ENCODE results near the gene LITAFD.

Gene LITAFD

DNA sequence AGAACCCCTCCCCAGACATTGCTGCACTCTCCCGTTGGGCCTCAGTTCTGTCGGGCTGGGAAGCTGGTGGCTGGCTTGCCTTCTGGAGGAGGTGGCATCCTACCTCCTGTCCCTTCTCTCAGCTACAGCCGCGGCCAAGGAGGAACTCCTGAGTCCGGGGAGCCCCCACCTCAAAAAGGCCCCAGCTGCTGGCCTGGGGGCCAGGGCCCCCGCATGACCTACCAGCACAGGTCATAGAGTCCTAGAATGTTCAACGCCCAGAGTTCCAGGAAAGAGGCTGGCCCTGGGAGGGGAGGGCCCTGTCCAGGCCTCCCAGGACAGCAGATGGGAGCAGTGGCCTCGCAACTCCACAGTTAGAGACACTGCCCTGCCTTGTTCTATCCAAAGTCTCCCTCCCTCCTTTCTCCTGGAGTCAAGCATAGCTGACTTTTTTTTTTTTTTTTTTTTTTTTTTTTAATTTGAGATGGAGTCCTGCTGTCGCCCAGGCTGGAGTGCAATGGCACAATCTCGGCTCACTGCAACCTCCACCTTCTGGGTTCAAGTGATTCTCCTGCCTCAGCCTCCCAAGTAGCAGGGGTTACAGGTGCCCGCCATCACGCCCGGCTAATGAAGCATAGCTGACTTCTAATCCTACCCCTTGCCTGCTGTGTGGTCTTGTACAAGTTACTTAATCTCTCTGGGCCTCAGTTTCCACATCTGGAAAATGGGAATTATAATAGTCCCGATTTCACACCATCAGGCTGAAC lies 20.4 kb upstream of the LITAFD start:
- peaks cover 34 to 35% of the 10 kb centered on the region in 2 experiments for H3K36me3 ChIP-seq (ENCODE audit: control insufficient read depth in 1 of 2, insufficient read depth in 2 of 2, low read depth in 1 of 2, low read length in 2 of 2)
- peak overlapping the region; percentile 27 for H3K9ac ChIP-seq (ENCODE audit: low read length)
- peaks cover 71% of the 10 kb centered on the region for H3K4me1 ChIP-seq (ENCODE audit: control insufficient read depth, insufficient read depth, low read depth, low read length)
- DNase-seq: peak; percentile 35
- H3K14ac ChIP-seq (ENCODE audit: low read length in 2 of 2): no peak overlapping the region
- peak overlapping the region in 1 of 2 experiments; percentile 12 for H3K4ac ChIP-seq (ENCODE audit: low read depth in 1 of 2, low read length in 2 of 2)
- H2BK15ac ChIP-seq (ENCODE audit: low read depth, poor library complexity, severe bottlenecking): no peak overlapping the region
- H2BK120ac ChIP-seq (ENCODE audit: low read depth, low read length): no peak overlapping the region
- H3K23ac ChIP-seq (ENCODE audit: low read length in 2 of 2): no peak overlapping the region
- no peak overlapping the region for H3K27ac ChIP-seq (ENCODE audit: low read length, poor library complexity, severe bottlenecking)
- peaks cover 4% of the 10 kb centered on the region for H3K79me1 ChIP-seq (replicated peaks; ENCODE audit: low read length, poor library complexity, severe bottlenecking)
- H2AK5ac ChIP-seq (ENCODE audit: low read length, severe bottlenecking): peak overlapping the region; percentile 69
- WGBS: 95% methylated on average over 13 of the region's 14 CpGs
- no peak overlapping the region for H3K4me3 ChIP-seq (ENCODE audit: insufficient read depth in 1 of 2, low read depth in 1 of 2, low read length in 2 of 2)
- H3K4me2 ChIP-seq (ENCODE audit: low read length, poor library complexity, severe bottlenecking): no peak overlapping the region
- no peak overlapping the region for H2BK5ac ChIP-seq (ENCODE audit: low read depth, low read length, poor library complexity, severe bottlenecking)
- no peak overlapping the region for H4K8ac ChIP-seq (ENCODE audit: low read length)
- H4K91ac ChIP-seq (ENCODE audit: low read length): no peak overlapping the region
- H3K18ac ChIP-seq (ENCODE audit: low read depth in 1 of 2, low read length in 2 of 2): peak overlapping the region in 1 of 2 experiments; percentile 67
- no peaks in the 10 kb centered on the region for H3K27me3 ChIP-seq (ENCODE audit: control insufficient read depth in 1 of 2, insufficient read depth in 1 of 2, low read length in 2 of 2)
- H3K9me3 ChIP-seq (ENCODE audit: control insufficient read depth, low read length): no peaks in the 10 kb centered on the region
- H2AFZ ChIP-seq (ENCODE audit: low read depth, low read length): no peak overlapping the region
- H2BK12ac ChIP-seq (ENCODE audit: low read length in 2 of 2): no peak overlapping the region

DNA sequence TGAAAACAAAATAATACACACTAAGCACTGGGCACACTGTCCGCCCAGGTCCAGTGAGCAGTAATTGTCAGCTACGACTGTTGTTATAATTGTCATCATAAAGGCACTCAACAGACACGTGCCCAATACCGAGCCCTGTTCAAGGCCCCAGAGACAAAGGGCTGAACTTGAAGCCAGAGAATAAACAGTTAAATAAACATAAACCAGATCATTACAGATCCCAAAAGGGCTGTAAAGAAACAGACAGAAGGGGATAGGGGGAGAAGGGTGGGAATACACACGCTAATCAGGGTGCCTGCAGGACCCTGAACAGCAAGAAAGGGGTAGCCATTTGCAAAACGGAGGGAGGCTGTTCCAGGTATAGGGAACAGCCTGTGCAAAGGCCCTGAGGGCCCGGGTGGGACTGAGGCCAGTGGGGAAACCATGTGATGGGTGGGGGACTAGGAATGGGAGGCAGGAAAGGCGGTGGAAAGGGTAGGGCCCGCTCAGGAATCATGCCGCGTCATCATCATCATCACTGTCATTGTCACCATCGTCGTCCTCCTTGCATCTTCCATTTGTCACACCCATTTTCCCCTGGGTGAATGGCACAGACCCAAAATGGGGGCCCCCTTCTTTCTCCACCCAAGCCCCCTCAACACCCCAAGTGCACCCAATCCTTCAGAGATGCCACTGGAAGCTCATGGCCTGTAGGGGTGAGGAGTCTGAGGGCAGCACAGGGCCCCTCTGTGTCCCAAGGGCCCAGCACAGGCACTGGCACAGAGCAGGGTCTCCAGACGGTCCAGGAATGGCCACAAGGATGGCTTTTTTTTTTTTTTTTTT lies 19.6 kb upstream of the LITAFD start:
- Histone ChIP-seq H3K18ac (ENCODE audit: low read depth in 1 of 2, low read length in 2 of 2) (peak overlapping the region in 1 of 2 experiments; percentile 49), H4K8ac (ENCODE audit: low read length) (no peak overlapping the region), H2AFZ (ENCODE audit: low read depth, low read length) (no peak overlapping the region), H3K9me3 (ENCODE audit: control insufficient read depth, low read length) (no peaks in the 10 kb centered on the region), H3K9ac (ENCODE audit: low read length) (no peak overlapping the region), H3K4me2 (ENCODE audit: low read length, poor library complexity, severe bottlenecking) (no peak overlapping the region), H3K4me3 (ENCODE audit: insufficient read depth in 1 of 2, low read depth in 1 of 2, low read length in 2 of 2) (no peak overlapping the region), H2BK5ac (ENCODE audit: low read depth, low read length, poor library complexity, severe bottlenecking) (no peak overlapping the region), H2BK120ac (ENCODE audit: low read depth, low read length) (no peak overlapping the region), H2BK12ac (ENCODE audit: low read length in 2 of 2) (no peak overlapping the region), H2AK5ac (ENCODE audit: low read length, severe bottlenecking) (peak overlapping the region; percentile 51), H3K4ac (ENCODE audit: low read depth in 1 of 2, low read length in 2 of 2) (no peak overlapping the region), H3K27ac (ENCODE audit: low read length, poor library complexity, severe bottlenecking) (no peak overlapping the region), H2BK15ac (ENCODE audit: low read depth, poor library complexity, severe bottlenecking) (no peak overlapping the region), H3K36me3 (ENCODE audit: control insufficient read depth in 1 of 2, insufficient read depth in 2 of 2, low read depth in 1 of 2, low read length in 2 of 2) (peaks cover 31 to 32% of the 10 kb centered on the region in 2 experiments), H3K23ac (ENCODE audit: low read length in 2 of 2) (no peak overlapping the region), H3K14ac (ENCODE audit: low read length in 2 of 2) (no peak overlapping the region), H3K4me1 (ENCODE audit: control insufficient read depth, insufficient read depth, low read depth, low read length) (peaks cover 73% of the 10 kb centered on the region), H4K91ac (ENCODE audit: low read length) (peak overlapping the region; percentile 70), H3K79me1 (replicated peaks; ENCODE audit: low read length, poor library complexity, severe bottlenecking) (peaks cover 2% of the 10 kb centered on the region), H3K27me3 (ENCODE audit: control insufficient read depth in 1 of 2, insufficient read depth in 1 of 2, low read length in 2 of 2) (no peaks in the 10 kb centered on the region)
- no peak for DNase-seq
- 87% methylated on average over 11 of the region's 14 CpGs for WGBS

DNA sequence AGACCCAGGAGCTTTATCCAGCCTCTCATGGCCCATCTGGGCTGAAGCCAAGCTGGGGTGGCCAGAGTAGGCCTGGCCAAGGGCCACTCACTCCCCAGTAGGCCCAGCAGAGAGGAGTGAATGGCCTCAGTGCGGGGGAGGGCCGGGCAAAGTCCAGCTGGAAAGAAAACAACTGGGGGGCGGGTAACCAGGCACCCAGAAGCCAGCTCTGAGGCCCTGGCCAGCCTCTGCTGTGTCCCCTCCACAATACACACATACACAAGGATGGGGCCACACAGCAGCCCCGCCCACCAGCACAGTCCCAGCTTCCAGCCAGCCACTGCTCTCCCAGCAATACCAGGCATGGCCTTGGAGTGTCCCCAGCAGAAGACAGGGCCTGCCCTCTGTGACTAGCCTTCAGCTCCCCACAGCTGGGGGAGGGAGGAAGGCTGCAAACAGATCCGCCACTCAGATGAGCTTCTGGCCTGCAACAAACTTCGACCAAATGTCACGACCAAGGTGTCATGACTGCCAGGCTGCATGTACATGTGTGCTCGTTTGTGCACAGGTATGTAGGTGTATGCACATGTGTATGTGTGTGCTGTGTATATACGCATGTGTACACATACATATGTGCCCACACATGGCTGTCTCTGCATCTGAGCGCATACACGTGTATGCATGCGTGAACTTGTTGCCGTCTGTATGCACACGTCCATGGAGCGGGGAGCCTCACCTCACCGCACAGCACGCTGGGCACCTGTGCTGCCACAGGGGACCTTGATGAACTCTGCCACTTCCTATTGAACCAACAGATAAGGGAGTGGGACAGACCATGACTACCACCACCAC lies 18.3 kb upstream of the LITAFD start:
- H3K4me1 ChIP-seq (ENCODE audit: control insufficient read depth, insufficient read depth, low read depth, low read length): peaks cover 65% of the 10 kb centered on the region
- 90% methylated on average over 17 of the region's 17 CpGs for WGBS

More for the DNA sequence above, 18.3 kb upstream of the LITAFD start:
- Histone ChIP-seq H3K9ac (ENCODE audit: low read length) (peak overlapping the region; percentile 51), H2BK15ac (ENCODE audit: low read depth, poor library complexity, severe bottlenecking) (no peak overlapping the region), H3K18ac (ENCODE audit: low read depth in 1 of 2, low read length in 2 of 2) (peak overlapping the region; percentile 54 to 68), H2BK12ac (ENCODE audit: low read length in 2 of 2) (no peak overlapping the region), H3K79me1 (replicated peaks; ENCODE audit: low read length, poor library complexity, severe bottlenecking) (no peaks in the 10 kb centered on the region), H3K4me3 (ENCODE audit: insufficient read depth in 1 of 2, low read depth in 1 of 2, low read length in 2 of 2) (peak overlapping the region in 1 of 2 experiments; percentile 87), H3K4ac (ENCODE audit: low read depth in 1 of 2, low read length in 2 of 2) (peak overlapping the region in 1 of 2 experiments; percentile 62), H3K36me3 (ENCODE audit: control insufficient read depth in 1 of 2, insufficient read depth in 2 of 2, low read depth in 1 of 2, low read length in 2 of 2) (peaks cover 20 to 22% of the 10 kb centered on the region in 2 experiments), H3K9me3 (ENCODE audit: control insufficient read depth, low read length) (no peaks in the 10 kb centered on the region), H2BK120ac (ENCODE audit: low read depth, low read length) (no peak overlapping the region), H3K14ac (ENCODE audit: low read length in 2 of 2) (peak overlapping the region in 1 of 2 experiments; percentile 2), H2AFZ (ENCODE audit: low read depth, low read length) (no peak overlapping the region), H4K91ac (ENCODE audit: low read length) (no peak overlapping the region), H3K27ac (ENCODE audit: low read length, poor library complexity, severe bottlenecking) (no peak overlapping the region), H3K27me3 (ENCODE audit: control insufficient read depth in 1 of 2, insufficient read depth in 1 of 2, low read length in 2 of 2) (no peaks in the 10 kb centered on the region), H4K8ac (ENCODE audit: low read length) (peak overlapping the region; percentile 66), H2BK5ac (ENCODE audit: low read depth, low read length, poor library complexity, severe bottlenecking) (no peak overlapping the region), H2AK5ac (ENCODE audit: low read length, severe bottlenecking) (no peak overlapping the region), H3K4me2 (ENCODE audit: low read length, poor library complexity, severe bottlenecking) (no peak overlapping the region), H3K23ac (ENCODE audit: low read length in 2 of 2) (peak overlapping the region in 1 of 2 experiments; percentile 2)
- peak; percentile 50 for DNase-seq
